BE2C (cell line): Measurements from ENCODE around the gene TTC39C.

ENCODE experiments used
- DNase-seq: peaks from one replicate; pipeline ENCODE4 v3.0.0-alpha.2; 2020
- H3K27me3 ChIP-seq: fragments of 250-450 bp; sonication (Bioruptor Pico); 2 replicates; pipeline ENCODE4 v1.5.1; 2020; ENCODE audit warnings: mild to moderate bottlenecking
- H3K36me3 ChIP-seq: fragments of 250-450 bp; sonication (Bioruptor Pico); 2 replicates; pipeline ENCODE4 v1.5.1; 2020; ENCODE audit warnings: mild to moderate bottlenecking
- H3K4me1 ChIP-seq: fragments of 250-450 bp; sonication (Bioruptor Pico); 2 replicates; pipeline ENCODE4 v1.5.1; 2020
- H3K4me3 ChIP-seq: 2 replicates; pipeline ENCODE4 v1.5.1; 2011; ENCODE audit warnings: low read depth, low read length
- H3K9me3 ChIP-seq: fragments of 250-450 bp; sonication (Bioruptor Pico); 2 replicates; pipeline ENCODE4 v1.5.1; 2020
- CTCF ChIP-seq: IDR thresholded peaks from 2 replicates; pipeline ENCODE4 v1.5.1; 2012; ENCODE audit warnings: mild to moderate bottlenecking, low read depth, low read length

Gene TTC39C

GRCh38 chr18:24111936-24112335, 97.4 kb downstream of the TTC39C start:
- Histone ChIP-seq H3K9me3 (no peaks in the 10 kb centered on the region), H3K4me3 (no peak overlapping the region), H3K4me1 (no peaks in the 10 kb centered on the region), H3K27me3 (no peaks in the 10 kb centered on the region), H3K36me3 (no peaks in the 10 kb centered on the region)
- TF ChIP-seq CTCF, result no peak
- no peak for DNase-seq

- DNase-seq, result no peak
- H3K9me3 ChIP-seq, result no peaks in the 10 kb centered on the region
- H3K27me3 ChIP-seq, result no peaks in the 10 kb centered on the region
- no peaks in the 10 kb centered on the region for H3K4me1 ChIP-seq
- TF ChIP-seq CTCF, result no peak
- H3K36me3 ChIP-seq, result no peaks in the 10 kb centered on the region
- no peak overlapping the region for H3K4me3 ChIP-seq
These were observed 97.9 kb downstream of the TTC39C start for GRCh38 chr18:24112464-24112863.

- Histone ChIP-seq H3K27me3 (no peaks in the 10 kb centered on the region), H3K36me3 (no peaks in the 10 kb centered on the region), H3K9me3 (no peaks in the 10 kb centered on the region), H3K4me1 (no peaks in the 10 kb centered on the region), H3K4me3 (no peak overlapping the region)
- DNase-seq, result no peak
- no peak for TF ChIP-seq CTCF
These were observed 98.5 kb downstream of the TTC39C start for GRCh38 chr18:24112874-24113615.

- no peak overlapping the region for H3K4me3 ChIP-seq
- no peak for TF ChIP-seq CTCF
- no peaks in the 10 kb centered on the region for H3K27me3 ChIP-seq
- no peaks in the 10 kb centered on the region for H3K9me3 ChIP-seq
- H3K36me3 ChIP-seq, result no peaks in the 10 kb centered on the region
- no peak for DNase-seq
- no peaks in the 10 kb centered on the region for H3K4me1 ChIP-seq
These were observed 100.5 kb downstream of the TTC39C start for GRCh38 chr18:24114924-24115549.

- no peak for DNase-seq
- no peak for TF ChIP-seq CTCF
- Histone ChIP-seq H3K4me1 (no peaks in the 10 kb centered on the region), H3K4me3 (no peak overlapping the region), H3K36me3 (no peaks in the 10 kb centered on the region), H3K27me3 (no peaks in the 10 kb centered on the region), H3K9me3 (no peaks in the 10 kb centered on the region)
These were observed 101.1 kb downstream of the TTC39C start for GRCh38 chr18:24115628-24116027.
